HEK293 (cell line): ENCODE results near the gene STAMBPL1.

Experiments used
- CTCF ChIA-PET: fragments of 350-600 bp; formaldehyde crosslinking; extraction: SDS; loops from one replicate; lab custom pipeline; 2021; ENCODE audit warnings: antibody characterized with exemption; lab: Yijun Ruan, JAX
- POLR2A ChIA-PET: fragments of 300-600 bp; formaldehyde crosslinking; extraction: SDS; loops from one replicate; lab custom pipeline; 2020; ENCODE audit warnings: antibody characterized with exemption, inconsistent platforms; lab: Yijun Ruan, JAX
- H3K27ac ChIP-seq: fragments of 200-500 bp; sonication (Bioruptor generic); 2 replicates; pipeline ENCODE4 v1.5.1; 2014; ENCODE audit warnings: low read depth, low read length, control low read depth, inconsistent platforms; ENCODE audit errors: extremely low read depth
- H3K36me3 ChIP-seq, 2 experiments: fragments of 200-500 bp in 1 of 2; sonication (Bioruptor generic) in 1 of 2; 1 replicate in 1 of 2; 2 replicates in 1 of 2; pipeline ENCODE4 v1.5.1; 2014 to 2017; ENCODE audit warnings: inconsistent platforms in 2 of 2, low read length in 2 of 2; ENCODE audit not compliant: control insufficient read depth in 2 of 2, insufficient read depth in 1 of 2
- H3K4me1 ChIP-seq: fragments of 200-500 bp; sonication (Bioruptor generic); 2 replicates; pipeline ENCODE4 v1.5.1; 2014; ENCODE audit warnings: mild to moderate bottlenecking, low read length, inconsistent platforms; ENCODE audit not compliant: control insufficient read depth, insufficient read depth
- H3K4me3 ChIP-seq: 2 replicates; pipeline ENCODE4 v1.5.1; 2011; ENCODE audit warnings: low read depth, mild to moderate bottlenecking, control low read depth, low read length, moderate library complexity
- H3K9me3 ChIP-seq: fragments of 200-500 bp; sonication (Bioruptor generic); 2 replicates; pipeline ENCODE4 v1.5.1; 2014; ENCODE audit warnings: low read depth, low read length, inconsistent platforms; ENCODE audit not compliant: control insufficient read depth, insufficient read depth
- BCL6B ChIP-seq: fragments of 450-650 bp; formaldehyde crosslinking; IDR thresholded peaks from 2 replicates; pipeline ENCODE4 v1.5.1; 2017; ENCODE audit warnings: missing biosample characterization, missing genetic modification characterization
- GLI4 ChIP-seq: fragments of 450-650 bp; formaldehyde crosslinking; IDR thresholded peaks from 2 replicates; pipeline ENCODE4 v1.5.1; 2016; ENCODE audit warnings: missing biosample characterization, missing genetic modification characterization
- KLF10 ChIP-seq: fragments of 450-650 bp; IDR thresholded peaks from 2 replicates; pipeline ENCODE4 v1.5.1; 2018; ENCODE audit warnings: missing biosample characterization, mild to moderate bottlenecking, missing genetic modification characterization
- SETDB1 ChIP-seq: IDR thresholded peaks from one replicate; pipeline ENCODE4 v1.6.1; 2017; ENCODE audit warnings: mild to moderate bottlenecking, low read length, moderate library complexity, mixed read lengths; ENCODE audit not compliant: insufficient read length
- ZIC2 ChIP-seq: fragments of 450-650 bp; formaldehyde crosslinking; IDR thresholded peaks from 2 replicates; pipeline ENCODE4 v1.5.1; 2016; ENCODE audit warnings: missing biosample characterization, missing genetic modification characterization
- ZNF138 ChIP-seq: fragments of 450-650 bp; formaldehyde crosslinking; IDR thresholded peaks from 2 replicates; pipeline ENCODE4 v1.5.1; 2016; ENCODE audit warnings: missing biosample characterization, missing genetic modification characterization, borderline replicate concordance
- ZNF184 ChIP-seq: fragments of 450-650 bp; IDR thresholded peaks from 2 replicates; pipeline ENCODE4 v1.5.1; 2018; ENCODE audit warnings: missing biosample characterization, mild to moderate bottlenecking, missing genetic modification characterization
- ZNF239 ChIP-seq: fragments of 450-650 bp; formaldehyde crosslinking; IDR thresholded peaks from 2 replicates; pipeline ENCODE4 v1.5.1; 2016; ENCODE audit warnings: missing biosample characterization, missing genetic modification characterization
- ZNF280D ChIP-seq: fragments of 450-650 bp; formaldehyde crosslinking; IDR thresholded peaks from 2 replicates; pipeline ENCODE4 v1.5.1; 2016; ENCODE audit warnings: missing biosample characterization, missing genetic modification characterization
- ZNF335 ChIP-seq: fragments of 450-650 bp; formaldehyde crosslinking; conservative IDR thresholded peaks from 2 replicates; pipeline ENCODE4 v1.5.1; 2016; ENCODE audit warnings: missing biosample characterization, missing genetic modification characterization
- ZNF341 ChIP-seq: fragments of 450-650 bp; formaldehyde crosslinking; IDR thresholded peaks from 2 replicates; pipeline ENCODE4; 2016; ENCODE audit warnings: low read depth, missing biosample characterization, missing genetic modification characterization
- ZNF37A ChIP-seq: fragments of 450-650 bp; IDR thresholded peaks from 2 replicates; pipeline ENCODE4 v1.5.1; 2018; ENCODE audit warnings: missing biosample characterization, missing genetic modification characterization
- ZNF645 ChIP-seq: fragments of 450-650 bp; formaldehyde crosslinking; IDR thresholded peaks from 2 replicates; pipeline ENCODE4; 2016; ENCODE audit warnings: missing biosample characterization, missing genetic modification characterization
- ZNF747 ChIP-seq: fragments of 450-650 bp; formaldehyde crosslinking; IDR thresholded peaks from 2 replicates; pipeline ENCODE4 v1.5.1; 2016; ENCODE audit warnings: missing biosample characterization, missing genetic modification characterization
- TF ChIP-seq, protein P1 (sequence below): fragments of 450-650 bp; formaldehyde crosslinking; conservative IDR thresholded peaks from 2 replicates; pipeline ENCODE4 v1.5.1; 2016; ENCODE audit warnings: low read depth, missing biosample characterization, missing genetic modification characterization

Gene STAMBPL1

DNA sequence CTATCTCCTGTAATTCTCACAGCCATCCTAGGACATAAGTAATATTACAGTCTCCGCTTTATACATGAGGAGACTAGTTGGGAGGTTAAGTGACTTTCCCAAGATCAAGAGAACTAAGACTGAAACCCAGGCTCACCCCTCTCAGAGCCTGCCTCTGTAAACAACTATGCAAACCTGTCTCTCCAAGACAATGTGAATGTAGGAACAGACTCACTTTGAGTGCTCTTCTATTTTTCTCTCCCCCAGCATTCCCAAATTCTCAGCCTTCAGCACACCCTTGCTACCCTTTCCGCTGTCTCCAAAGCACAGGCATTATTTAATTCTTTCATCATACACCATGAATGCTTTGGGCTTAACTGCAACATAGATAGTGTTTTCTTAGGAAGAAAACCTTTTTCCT lies 58.9 kb downstream of the STAMBPL1 start:
- Histone ChIP-seq H3K27ac (no peak overlapping the region), H3K9me3 (no peaks in the 10 kb centered on the region), H3K36me3 (peaks cover 0 to 67% of the 10 kb centered on the region in 2 experiments; a peak in 1 of 3 replicates), H3K4me3 (no peak overlapping the region)
- CTCF ChIA-PET: no interaction called here
- POLR2A ChIA-PET: no interaction called here
- TF ChIP-seq ZNF239 (no peak), ZNF341 (tag by site-specific recombination) (no peak), KLF10 (tag by site-specific recombination) (no peak), ZNF138 (tag by site-specific recombination) (no peak), ZNF335 (no peak), SETDB1 (no peak), ZNF280D (tag by site-specific recombination) (no peak), GLI4 (tag by site-specific recombination) (no peak)
- TF ChIP-seq, all 188 proteins: peak for 0
- H3K4me1 ChIP-seq: no peaks in the 10 kb centered on the region

DNA sequence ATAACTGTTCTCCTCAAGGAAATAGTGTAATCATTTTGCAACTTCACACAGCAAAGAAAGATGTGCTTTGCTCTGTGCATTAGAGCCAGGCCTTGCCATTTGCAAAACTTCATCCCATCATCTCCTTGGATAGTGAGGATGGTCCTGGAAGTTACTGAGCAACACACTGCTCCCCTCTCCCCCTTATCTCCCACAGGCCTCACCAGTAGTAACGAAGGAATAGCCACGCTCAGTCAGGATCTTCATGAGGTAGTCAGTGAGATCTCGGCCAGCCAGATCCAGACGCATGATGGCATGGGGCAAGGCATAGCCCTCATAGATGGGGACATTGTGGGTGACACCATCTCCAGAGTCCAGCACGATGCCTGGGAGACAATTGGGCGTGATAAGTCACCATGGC lies 61.0 kb downstream of the STAMBPL1 start:
- Histone ChIP-seq H3K4me3 (no peak overlapping the region), H3K27ac (no peak overlapping the region), H3K4me1 (no peaks in the 10 kb centered on the region), H3K36me3 (peaks cover 0 to 69% of the 10 kb centered on the region in 2 experiments; a peak in 1 of 3 replicates), H3K9me3 (no peaks in the 10 kb centered on the region)
- CTCF ChIA-PET: interaction anchor here (1.1 to 1.8 kb wide), 4 partner anchors 46 to 105 kb away, joined by 3 to 7 read pairs (median 4); no protein-coding TSS in a partner anchor
- TF ChIP-seq ZNF37A (tag by site-specific recombination) (no peak), BCL6B (tag by site-specific recombination) (no peak), ZNF645 (no peak), ZIC2 (tag by site-specific recombination) (no peak), ZNF184 (tag by site-specific recombination) (no peak), ZNF747 (tag by site-specific recombination) (no peak), ZNF138 (tag by site-specific recombination) (no peak)
- TF ChIP-seq, protein P1, sequence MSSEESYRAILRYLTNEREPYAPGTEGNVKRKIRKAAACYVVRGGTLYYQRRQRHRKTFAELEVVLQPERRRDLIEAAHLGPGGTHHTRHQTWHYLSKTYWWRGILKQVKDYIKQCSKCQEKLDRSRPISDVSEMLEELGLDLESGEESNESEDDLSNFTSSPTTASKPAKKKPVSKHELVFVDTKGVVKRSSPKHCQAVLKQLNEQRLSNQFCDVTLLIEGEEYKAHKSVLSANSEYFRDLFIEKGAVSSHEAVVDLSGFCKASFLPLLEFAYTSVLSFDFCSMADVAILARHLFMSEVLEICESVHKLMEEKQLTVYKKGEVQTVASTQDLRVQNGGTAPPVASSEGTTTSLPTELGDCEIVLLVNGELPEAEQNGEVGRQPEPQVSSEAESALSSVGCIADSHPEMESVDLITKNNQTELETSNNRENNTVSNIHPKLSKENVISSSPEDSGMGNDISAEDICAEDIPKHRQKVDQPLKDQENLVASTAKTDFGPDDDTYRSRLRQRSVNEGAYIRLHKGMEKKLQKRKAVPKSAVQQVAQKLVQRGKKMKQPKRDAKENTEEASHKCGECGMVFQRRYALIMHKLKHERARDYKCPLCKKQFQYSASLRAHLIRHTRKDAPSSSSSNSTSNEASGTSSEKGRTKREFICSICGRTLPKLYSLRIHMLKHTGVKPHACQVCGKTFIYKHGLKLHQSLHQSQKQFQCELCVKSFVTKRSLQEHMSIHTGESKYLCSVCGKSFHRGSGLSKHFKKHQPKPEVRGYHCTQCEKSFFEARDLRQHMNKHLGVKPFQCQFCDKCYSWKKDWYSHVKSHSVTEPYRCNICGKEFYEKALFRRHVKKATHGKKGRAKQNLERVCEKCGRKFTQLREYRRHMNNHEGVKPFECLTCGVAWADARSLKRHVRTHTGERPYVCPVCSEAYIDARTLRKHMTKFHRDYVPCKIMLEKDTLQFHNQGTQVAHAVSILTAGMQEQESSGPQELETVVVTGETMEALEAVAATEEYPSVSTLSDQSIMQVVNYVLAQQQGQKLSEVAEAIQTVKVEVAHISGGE (tag by site-specific recombination): no peak
- TF ChIP-seq, all 188 proteins: peak for 0
- POLR2A ChIA-PET: interaction anchor here (0.6 kb wide), 1 partner anchor 62 kb away, joined by 3 read pairs; no protein-coding TSS in a partner anchor
